GM23338 (cell line): ENCODE measurements around the gene EML4. TPM values are rescaled to one million over a fixed set of nuclear protein-coding genes. Genes with fewer than 3 reads are reported as not detected.

Source experiments
- ATAC-seq: fragments of 200-7000 bp; cut with Tn5 transposase; 3 replicates; pipeline ENCODE4 v1.9.1; 2020
- DNase-seq: peaks from one replicate; pipeline ENCODE4 v3.0.0-alpha.2; 2015; ENCODE audit warnings: low spot score
- H2AFZ ChIP-seq: fragments of 200-600 bp; sonication (generic); 2 replicates; pipeline ENCODE4 v1.8.0; 2016; ENCODE audit warnings: antibody characterized with exemption, mild to moderate bottlenecking, moderate library complexity
- H3F3A ChIP-seq: fragments of 200-600 bp; sonication (generic); replicated peaks from 2 replicates; pipeline ENCODE4 v1.8.0; 2017; ENCODE audit warnings: antibody characterized with exemption, mixed run types, low read depth
- H3K27ac ChIP-seq: fragments of 200-600 bp; sonication (generic); 2 replicates; pipeline ENCODE4 v1.6.1; 2016; ENCODE audit warnings: low read depth
- H3K27me3 ChIP-seq: fragments of 200-600 bp; sonication (generic); 2 replicates; pipeline ENCODE4 v1.8.0; 2016; ENCODE audit warnings: mild to moderate bottlenecking, mixed run types, moderate library complexity; ENCODE audit not compliant: insufficient read depth
- H3K36me3 ChIP-seq: fragments of 200-600 bp; sonication (generic); 2 replicates; pipeline ENCODE4 v1.8.0; 2016; ENCODE audit warnings: mild to moderate bottlenecking; ENCODE audit not compliant: insufficient read depth
- H3K4me1 ChIP-seq: fragments of 200-600 bp; sonication (generic); 2 replicates; pipeline ENCODE4 v1.8.0; 2016; ENCODE audit warnings: mild to moderate bottlenecking, moderate library complexity; ENCODE audit not compliant: insufficient read depth
- H3K4me2 ChIP-seq: fragments of 200-600 bp; sonication (generic); 2 replicates; pipeline ENCODE4 v1.7.1; 2017; ENCODE audit warnings: mixed run types
- H3K4me3 ChIP-seq: fragments of 200-600 bp; sonication (generic); 2 replicates; pipeline ENCODE4 v1.6.1; 2016; ENCODE audit warnings: mixed run types
- H3K79me2 ChIP-seq: fragments of 200-600 bp; sonication (generic); replicated peaks from 2 replicates; pipeline ENCODE4 v1.8.0; 2017; ENCODE audit warnings: mild to moderate bottlenecking; ENCODE audit not compliant: insufficient read depth
- H3K9me2 ChIP-seq: fragments of 200-600 bp; sonication (generic); 2 replicates; pipeline ENCODE4 v1.8.0; 2017; ENCODE audit not compliant: insufficient read depth
- H4K20me1 ChIP-seq: fragments of 200-600 bp; sonication (generic); replicated peaks from 2 replicates; pipeline ENCODE4 v1.8.0; 2017; ENCODE audit warnings: mild to moderate bottlenecking; ENCODE audit not compliant: insufficient read depth
- H3K27ac Mint-ChIP-seq: 2 replicates; pipeline ENCODE4 v1.8.0; 2020; ENCODE audit warnings: inconsistent platforms, mild to moderate bottlenecking, moderate library complexity, mixed read lengths
- H3K27me3 Mint-ChIP-seq: 3 replicates; pipeline ENCODE4 v1.8.0; 2022; ENCODE audit warnings: low read depth, mild to moderate bottlenecking, moderate library complexity, mixed read lengths, inconsistent platforms; ENCODE audit not compliant: insufficient read depth, poor library complexity
- H3K36me3 Mint-ChIP-seq: 3 replicates; pipeline ENCODE4 v1.8.0; 2021; ENCODE audit warnings: low read depth, mild to moderate bottlenecking, inconsistent platforms, moderate library complexity, mixed read lengths
- H3K4me1 Mint-ChIP-seq: 3 replicates; pipeline ENCODE4 v1.8.0; 2020; ENCODE audit warnings: mild to moderate bottlenecking, inconsistent platforms, mixed read lengths
- H3K4me3 Mint-ChIP-seq: 3 replicates; pipeline ENCODE4 v1.8.0; 2021; ENCODE audit warnings: moderate library complexity, mild to moderate bottlenecking, inconsistent platforms, mixed read lengths
- H3K9me3 Mint-ChIP-seq: 3 replicates; pipeline ENCODE4 v1.8.0; 2020; ENCODE audit warnings: moderate library complexity, mild to moderate bottlenecking, inconsistent platforms, mixed read lengths
- CREB1 ChIP-seq: fragments of 250-450 bp; sonication (Bioruptor Pico); IDR thresholded peaks from 2 replicates; pipeline ENCODE4 v1.5.0; 2020; ENCODE audit warnings: low read depth, mild to moderate bottlenecking, moderate library complexity
- CTCF ChIP-seq, 2 experiments: fragments of 200-600 bp in 1 of 2; sonication (generic) in 1 of 2; conservative IDR thresholded peaks; 2 replicates each; pipeline versions ENCODE4 v1.5.1 to v1.6.1; 2016 to 2017; ENCODE audit warnings: antibody characterized with exemption in 2 of 2, low read depth in 2 of 2, mild to moderate bottlenecking in 2 of 2, moderate library complexity in 1 of 2
- ETS1 ChIP-seq: IDR thresholded peaks from 2 replicates; pipeline ENCODE4 v1.6.1; 2016; ENCODE audit warnings: antibody characterized with exemption
- EZH2 ChIP-seq: fragments of 200-600 bp; sonication (generic); IDR thresholded peaks from one replicate; pipeline ENCODE4 v1.8.0; 2017; ENCODE audit warnings: antibody characterized with exemption, mild to moderate bottlenecking, low read depth; ENCODE audit not compliant: unreplicated experiment
- JUNB ChIP-seq: IDR thresholded peaks from one replicate; pipeline ENCODE4 v1.6.1; 2016; ENCODE audit warnings: antibody characterized with exemption; ENCODE audit not compliant: unreplicated experiment
- NANOG ChIP-seq: IDR thresholded peaks from 2 replicates; pipeline ENCODE4 v1.6.1; 2016; ENCODE audit warnings: antibody characterized with exemption, borderline replicate concordance
- POLR2AphosphoS5 ChIP-seq: IDR thresholded peaks from 2 replicates; pipeline ENCODE4 v1.6.1; 2016; ENCODE audit warnings: antibody characterized with exemption, low read depth
- STAT1 ChIP-seq: IDR thresholded peaks from one replicate; pipeline ENCODE4 v1.6.1; 2016; ENCODE audit warnings: antibody characterized with exemption; ENCODE audit not compliant: unreplicated experiment
- ZNF114 ChIP-seq: fragments of 250-450 bp; sonication (Bioruptor Pico); IDR thresholded peaks from 2 replicates; pipeline ENCODE4 v1.5.0; 2020; ENCODE audit warnings: mild to moderate bottlenecking, moderate library complexity
- ZNF331 ChIP-seq: fragments of 250-450 bp; sonication (Bioruptor Pico); IDR thresholded peaks from 2 replicates; pipeline ENCODE4 v1.5.0; 2020; ENCODE audit warnings: low read depth, mild to moderate bottlenecking, moderate library complexity
- ZNF462 ChIP-seq: fragments of 250-450 bp; sonication (Bioruptor Pico); IDR thresholded peaks from 2 replicates; pipeline ENCODE4 v1.5.0; 2020; ENCODE audit warnings: mild to moderate bottlenecking, moderate library complexity
- polyA plus RNA-seq: library from polyadenylated mRNA; unstranded; fragments of >200 nt; fragmentation: Nextera tagmentation; extraction: Ambion mirVana; gene quantifications from 2 replicates; pipeline ENCODE4 v1.2.1, GENCODE V29; 2016
- total RNA-seq: library from RNA; depleted of rRNA; stranded (reverse); fragments of >200 nt; shearing (Covaris generic); gene quantifications from 2 replicates; pipeline ENCODE4 v1.2.3, GENCODE V29; 2014

The EML4 gene
- total and polyA plus RNA-seq, 2 experiments from 2014 or later = 65.3 to 115 TPM

- TF ChIP-seq STAT1 = no peak
- TF ChIP-seq ETS1 = no peak
- TF ChIP-seq NANOG = no peak
- TF ChIP-seq EZH2 = no peak
- no peak for TF ChIP-seq ZNF331 (CRISPR knock-in tag)
- no peak for TF ChIP-seq ZNF114
Observed at GRCh38 chr2:42227491-42227890, 58.3 kb downstream of the EML4 start (continued).

GRCh38 chr2:42228101-42228500 lies 58.9 kb downstream of the EML4 start:
- DNase-seq (no peak), ATAC-seq (no peak)

More at GRCh38 chr2:42228101-42228500, 58.9 kb downstream of the EML4 start:
- Histone ChIP-seq H2AFZ (no peak overlapping the region), H3K27ac (no peak overlapping the region), H3K36me3 (no peaks in the 10 kb centered on the region), H4K20me1 (peaks cover 26% of the 10 kb centered on the region), H3K79me2 (peaks cover 93% of the 10 kb centered on the region), H3K27me3 (no peaks in the 10 kb centered on the region), H3K4me3 (no peak overlapping the region), H3F3A (no peaks in the 10 kb centered on the region), H3K4me1 (no peaks in the 10 kb centered on the region), H3K4me2 (no peak overlapping the region), H3K9me2 (no peaks in the 10 kb centered on the region)
- TF ChIP-seq POLR2AphosphoS5 = no peak
- TF ChIP-seq CREB1 (CRISPR knock-in tag) = no peak
- no peak for TF ChIP-seq CTCF (conservative IDR thresholded peaks at IDR 0.05; ENCODE audit: low read depth in 2 of 2)
- no peak for TF ChIP-seq EZH2
- no peak for TF ChIP-seq STAT1
- TF ChIP-seq ETS1 = no peak
- no peak for TF ChIP-seq ZNF462 (CRISPR knock-in tag)
- TF ChIP-seq JUNB = no peak
- TF ChIP-seq NANOG = no peak
- peaks cover 23% of the 10 kb centered on the region; the same call in 2 of the 3 replicates for H3K4me1 Mint-ChIP-seq
- H3K9me3 Mint-ChIP-seq = no peaks in the 10 kb centered on the region
- no peaks in the 10 kb centered on the region for H3K27me3 Mint-ChIP-seq
- H3K36me3 Mint-ChIP-seq = no peaks in the 10 kb centered on the region
- no peak overlapping the region for H3K4me3 Mint-ChIP-seq
- no peak overlapping the region for H3K27ac Mint-ChIP-seq
